Neural progenitor cell (in vitro differentiated cells): Measurements from ENCODE around the gene VGLL2. TPM values are rescaled to one million over a fixed set of nuclear protein-coding genes. Genes with fewer than 3 reads are reported as not detected.

Experiments
- DNase-seq: peaks from one replicate; pipeline ENCODE4 v3.0.0-alpha.2; 2016; ENCODE audit warnings: low spot score
- H2AFZ ChIP-seq: fragments of 200-600 bp; sonication (generic); replicated peaks from 2 replicates; pipeline ENCODE4 v1.6.1; 2016; ENCODE audit warnings: antibody characterized with exemption
- H3F3A ChIP-seq: fragments of 200-600 bp; sonication (generic); 2 replicates; pipeline ENCODE4 v1.6.1; 2016; ENCODE audit warnings: antibody characterized with exemption, low read depth
- H3K27ac ChIP-seq: fragments of 200-600 bp; sonication (generic); 2 replicates; pipeline ENCODE4 v1.5.1; 2016; ENCODE audit warnings: mild to moderate bottlenecking
- H3K27me3 ChIP-seq: fragments of 200-600 bp; sonication (generic); 2 replicates; pipeline ENCODE4 v1.6.1; 2016; ENCODE audit warnings: mild to moderate bottlenecking, moderate library complexity
- H3K36me3 ChIP-seq: fragments of 200-600 bp; sonication (generic); 2 replicates; pipeline ENCODE4 v1.5.1; 2016
- H3K4me1 ChIP-seq: fragments of 200-600 bp; sonication (generic); 2 replicates; pipeline ENCODE4 v1.6.1; 2016; ENCODE audit warnings: mixed run types
- H3K4me2 ChIP-seq: fragments of 200-600 bp; sonication (generic); 2 replicates; pipeline ENCODE4 v1.6.1; 2016
- H3K4me3 ChIP-seq: fragments of 200-600 bp; sonication (generic); 2 replicates; pipeline ENCODE4 v1.5.1; 2016
- H3K79me2 ChIP-seq: fragments of 200-600 bp; sonication (generic); 2 replicates; pipeline ENCODE4 v1.6.1; 2016; ENCODE audit warnings: low read depth
- H3K9ac ChIP-seq: fragments of 200-600 bp; sonication (generic); 2 replicates; pipeline ENCODE4 v1.6.1; 2016
- H3K9me3 ChIP-seq: fragments of 200-600 bp; sonication (generic); 2 replicates; pipeline ENCODE4 v1.5.1; 2016; ENCODE audit warnings: low read depth
- H4K20me1 ChIP-seq: fragments of 200-600 bp; sonication (generic); 2 replicates; pipeline ENCODE4 v1.6.1; 2016; ENCODE audit warnings: low read depth
- H3K27ac Mint-ChIP-seq: 3 replicates; pipeline ENCODE4 v1.8.0; 2021; ENCODE audit warnings: mixed read lengths
- H3K27me3 Mint-ChIP-seq: 2 replicates; pipeline ENCODE4 v1.8.0; 2022; ENCODE audit warnings: low read depth, mild to moderate bottlenecking, inconsistent platforms, moderate library complexity, mixed read lengths; ENCODE audit not compliant: insufficient read depth
- H3K36me3 Mint-ChIP-seq: 3 replicates; pipeline ENCODE4 v1.8.0; 2021; ENCODE audit warnings: mixed read lengths
- H3K4me1 Mint-ChIP-seq: 3 replicates; pipeline ENCODE4 v1.8.0; 2021; ENCODE audit warnings: mixed read lengths
- H3K4me3 Mint-ChIP-seq: 3 replicates; pipeline ENCODE4 v1.8.0; 2021; ENCODE audit warnings: mild to moderate bottlenecking, moderate library complexity, mixed read lengths
- H3K9me3 Mint-ChIP-seq: 3 replicates; pipeline ENCODE4 v1.8.0; 2020; ENCODE audit warnings: mixed read lengths
- CTCF ChIP-seq: fragments of 200-600 bp; sonication (generic); IDR thresholded peaks from 2 replicates; pipeline ENCODE4 v1.5.1; 2017; ENCODE audit warnings: antibody characterized with exemption, mild to moderate bottlenecking
- EZH2 ChIP-seq: fragments of 200-600 bp; sonication (generic); IDR thresholded peaks from 2 replicates; pipeline ENCODE4 v1.6.1; 2017; ENCODE audit warnings: antibody characterized with exemption, mild to moderate bottlenecking, moderate library complexity
- EZH2phosphoT487 ChIP-seq: fragments of 200-600 bp; sonication (generic); IDR thresholded peaks from 2 replicates; pipeline ENCODE4 v1.6.1; 2017; ENCODE audit warnings: antibody characterized with exemption
- total RNA-seq: library from RNA; depleted of rRNA; stranded (reverse); fragments of >200 nt; gene quantifications from 2 replicates; pipeline ENCODE4 v1.2.3, GENCODE V29; 2015; ENCODE audit warnings: low replicate concordance

The VGLL2 gene
- total RNA-seq, 1 donor from 2014 or later, result not detected

GRCh38 chr6:117276778-117277316 lies 11.5 kb downstream of the VGLL2 start:
- Mint-ChIP-seq H3K27ac (no peak overlapping the region), H3K4me3 (no peak overlapping the region), H3K9me3 (no peaks in the 10 kb centered on the region), H3K27me3 (peaks cover 30% of the 10 kb centered on the region), H3K4me1 (no peaks in the 10 kb centered on the region), H3K36me3 (no peaks in the 10 kb centered on the region)
- no peak overlapping the region for H3K4me3 ChIP-seq
- no peak for DNase-seq
- H3K79me2 ChIP-seq, result no peaks in the 10 kb centered on the region
- no peaks in the 10 kb centered on the region for H3K9me3 ChIP-seq
- H3K4me2 ChIP-seq, result no peak overlapping the region
- H3K9ac ChIP-seq, result no peak overlapping the region
- H3K27me3 ChIP-seq, result peaks cover 53% of the 10 kb centered on the region
- H3K36me3 ChIP-seq, result no peaks in the 10 kb centered on the region
- no peak overlapping the region for H3K27ac ChIP-seq
- peaks cover 7% of the 10 kb centered on the region for H4K20me1 ChIP-seq
- H3F3A ChIP-seq, result peaks cover 5% of the 10 kb centered on the region
- peaks cover 7% of the 10 kb centered on the region for H3K4me1 ChIP-seq
- no peak overlapping the region for H2AFZ ChIP-seq
- no peak for TF ChIP-seq CTCF
- no peak for TF ChIP-seq EZH2
- no peak for TF ChIP-seq EZH2phosphoT487

DNA sequence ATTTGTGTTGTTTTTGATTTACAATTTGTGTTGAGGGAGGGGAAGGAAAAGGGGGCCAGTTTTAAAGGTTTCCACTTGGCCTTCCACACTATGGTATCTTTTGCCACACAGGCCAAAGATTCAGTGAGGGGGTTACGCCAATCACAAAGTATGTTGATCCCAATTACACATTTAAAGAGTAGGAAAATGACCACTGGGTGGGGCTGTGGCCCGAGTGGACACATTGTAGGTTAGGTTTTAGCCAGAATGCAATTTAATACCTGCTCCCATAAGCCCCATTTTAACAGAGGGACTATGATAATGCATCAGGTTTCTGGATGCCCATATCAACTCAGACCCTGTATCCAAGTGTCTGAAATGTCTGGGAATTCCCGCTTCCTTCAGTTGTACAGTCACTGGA lies 15.6 kb downstream of the VGLL2 start:
- Histone ChIP-seq H3K79me2 (no peaks in the 10 kb centered on the region), H3K36me3 (no peaks in the 10 kb centered on the region), H4K20me1 (no peaks in the 10 kb centered on the region), H3K4me2 (no peak overlapping the region), H3K27ac (no peak overlapping the region), H2AFZ (no peak overlapping the region), H3K4me1 (no peaks in the 10 kb centered on the region), H3K9ac (no peak overlapping the region), H3F3A (no peaks in the 10 kb centered on the region), H3K27me3 (peaks cover 12% of the 10 kb centered on the region), H3K9me3 (no peaks in the 10 kb centered on the region), H3K4me3 (no peak overlapping the region)
- Mint-ChIP-seq H3K27me3 (no peaks in the 10 kb centered on the region), H3K4me1 (no peaks in the 10 kb centered on the region), H3K27ac (no peak overlapping the region), H3K36me3 (no peaks in the 10 kb centered on the region), H3K4me3 (no peak overlapping the region), H3K9me3 (no peaks in the 10 kb centered on the region)
- DNase-seq, result no peak
- no peak for TF ChIP-seq EZH2
- peak; percentile 53 for TF ChIP-seq CTCF
- TF ChIP-seq EZH2phosphoT487, result no peak

- Histone ChIP-seq H4K20me1 (no peaks in the 10 kb centered on the region), H3K4me2 (no peak overlapping the region), H3K9me3 (no peaks in the 10 kb centered on the region), H3K36me3 (no peaks in the 10 kb centered on the region), H3K27me3 (no peaks in the 10 kb centered on the region), H3K4me3 (no peak overlapping the region), H2AFZ (no peak overlapping the region), H3K27ac (no peak overlapping the region), H3K4me1 (no peaks in the 10 kb centered on the region), H3K79me2 (no peaks in the 10 kb centered on the region), H3K9ac (no peak overlapping the region), H3F3A (no peaks in the 10 kb centered on the region)
- Mint-ChIP-seq H3K4me1 (no peaks in the 10 kb centered on the region), H3K9me3 (no peaks in the 10 kb centered on the region), H3K27ac (no peak overlapping the region), H3K4me3 (no peak overlapping the region), H3K36me3 (no peaks in the 10 kb centered on the region), H3K27me3 (no peaks in the 10 kb centered on the region)
- TF ChIP-seq CTCF (no peak), EZH2phosphoT487 (no peak), EZH2 (no peak)
- DNase-seq, result no peak
Measured at GRCh38 chr6:117288083-117288715, 22.8 kb downstream of the VGLL2 start.
